Colonic mucosa (tissue), 4 donors: ENCODE data around the gene PRDM15. TPM values are rescaled to one million over a fixed set of nuclear protein-coding genes. Genes with fewer than 3 reads are reported as not detected.

Experiments used
- DNase-seq: peaks from one replicate; pipeline ENCODE4 v3.0.0-alpha.2; 2020
- H3K27ac ChIP-seq: fragments of 200-600 bp; one replicate; pipeline ENCODE4 v1.8.0; 2021
- H3K27me3 ChIP-seq: fragments of 200-600 bp; one replicate; pipeline ENCODE4 v1.8.0; 2021
- H3K36me3 ChIP-seq: fragments of 200-600 bp; one replicate; pipeline ENCODE4 v1.8.0; 2021
- H3K4me1 ChIP-seq: fragments of 200-600 bp; one replicate; pipeline ENCODE4 v1.8.0; 2021; ENCODE audit warnings: mild to moderate bottlenecking
- H3K4me3 ChIP-seq: fragments of 200-600 bp; one replicate; pipeline ENCODE4 v1.8.0; 2021
- H3K9ac ChIP-seq, 2 donors: one replicate each; pipeline ENCODE4 v1.7.0; 2013; ENCODE audit warnings: control low read depth in 2 of 2, low read depth in 2 of 2, low read length in 2 of 2
- H3K9me3 ChIP-seq: fragments of 200-600 bp; one replicate; pipeline ENCODE4 v1.8.0; 2021
- intact Hi-C: fragments of 100-400 bp; cut with DNase I; formaldehyde crosslinking; loops from one replicate; pipeline ENCODE4 v1.14.1; 2022
- total RNA-seq, 2 donors: library from RNA; stranded (reverse); fragmentation: NEBNext Ultra II Directional in 1 of 2; extraction: Animal tissue kit (Norgen Biotek cat#: 25700) in 1 of 2; gene quantifications; one replicate each; pipeline ENCODE4 v1.2.1, GENCODE V29; 2021
- TF ChIP-seq, protein P1 (sequence below): fragments of 200-600 bp; IDR thresholded peaks from one replicate; pipeline ENCODE4 v1.8.0; 2022; ENCODE audit warnings: antibody characterized with exemption, mild to moderate bottlenecking
- donor health status: healthy.
- donor health status: DM: no; HTN: no; CAD: no.
- donor health status: DM: no; HTN: no; CAD: no.

The PRDM15 gene
- total RNA-seq, 2 donors from 2014 or later: 3.2 to 6.3 TPM

DNA sequence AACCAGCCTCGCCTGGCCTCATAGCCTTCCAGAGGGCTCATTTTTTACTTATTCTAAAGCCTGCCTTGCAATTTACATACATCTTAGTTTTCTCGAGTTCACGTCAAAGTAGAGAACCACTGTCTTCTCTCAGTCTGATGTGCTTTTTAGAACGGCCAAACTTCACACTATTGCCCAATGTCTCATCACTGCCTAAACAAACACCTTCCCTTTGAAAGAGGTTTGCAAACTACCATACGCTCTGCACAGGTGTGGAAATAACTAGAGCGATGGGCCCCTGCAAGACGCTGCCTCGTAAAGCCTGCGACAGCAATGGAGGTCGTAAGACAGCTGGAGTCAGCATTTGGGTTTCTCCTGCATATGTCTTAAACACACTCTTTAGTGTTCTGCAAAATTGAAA, 22.6 kb downstream of the PRDM15 start:
- Histone ChIP-seq H3K4me3 (no peak overlapping the region), H3K4me1 (no peaks in the 10 kb centered on the region), H3K9me3 (no peaks in the 10 kb centered on the region), H3K36me3 (no peaks in the 10 kb centered on the region), H3K27ac (no peak overlapping the region), H3K27me3 (no peaks in the 10 kb centered on the region), H3K9ac (no peak overlapping the region)
- TF ChIP-seq, protein P1, sequence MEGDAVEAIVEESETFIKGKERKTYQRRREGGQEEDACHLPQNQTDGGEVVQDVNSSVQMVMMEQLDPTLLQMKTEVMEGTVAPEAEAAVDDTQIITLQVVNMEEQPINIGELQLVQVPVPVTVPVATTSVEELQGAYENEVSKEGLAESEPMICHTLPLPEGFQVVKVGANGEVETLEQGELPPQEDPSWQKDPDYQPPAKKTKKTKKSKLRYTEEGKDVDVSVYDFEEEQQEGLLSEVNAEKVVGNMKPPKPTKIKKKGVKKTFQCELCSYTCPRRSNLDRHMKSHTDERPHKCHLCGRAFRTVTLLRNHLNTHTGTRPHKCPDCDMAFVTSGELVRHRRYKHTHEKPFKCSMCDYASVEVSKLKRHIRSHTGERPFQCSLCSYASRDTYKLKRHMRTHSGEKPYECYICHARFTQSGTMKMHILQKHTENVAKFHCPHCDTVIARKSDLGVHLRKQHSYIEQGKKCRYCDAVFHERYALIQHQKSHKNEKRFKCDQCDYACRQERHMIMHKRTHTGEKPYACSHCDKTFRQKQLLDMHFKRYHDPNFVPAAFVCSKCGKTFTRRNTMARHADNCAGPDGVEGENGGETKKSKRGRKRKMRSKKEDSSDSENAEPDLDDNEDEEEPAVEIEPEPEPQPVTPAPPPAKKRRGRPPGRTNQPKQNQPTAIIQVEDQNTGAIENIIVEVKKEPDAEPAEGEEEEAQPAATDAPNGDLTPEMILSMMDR: no peak
- no peak for DNase-seq
- intact Hi-C loops: no loop called here

DNA sequence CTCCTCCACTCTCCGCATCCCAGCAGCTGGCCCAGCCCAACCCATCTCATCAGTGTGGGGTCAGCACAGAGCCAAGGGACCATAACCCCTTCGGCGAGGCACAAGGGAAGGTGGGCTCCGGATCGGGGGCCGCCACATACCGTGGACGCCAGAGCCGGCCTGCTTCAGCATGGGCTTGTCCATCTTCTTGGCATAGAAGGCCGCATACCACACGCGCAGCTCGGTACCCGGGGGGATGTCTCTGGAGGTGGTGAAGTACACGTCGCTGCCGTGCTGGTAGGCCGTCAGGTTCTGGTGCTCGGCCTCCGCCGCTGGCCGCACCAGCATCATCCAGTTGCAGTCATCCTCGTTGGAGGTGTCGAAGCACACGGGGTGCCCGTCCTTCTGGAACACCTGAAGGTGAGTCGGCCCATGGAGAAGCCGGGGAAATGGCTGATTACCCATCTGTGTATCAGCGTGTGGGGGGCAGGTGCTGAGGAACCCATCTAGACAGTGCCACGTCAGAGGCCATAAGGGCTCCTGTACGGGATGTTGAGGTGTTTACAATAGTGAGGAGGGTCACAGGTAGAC, 24.6 kb downstream of the PRDM15 start:
- H3K9ac ChIP-seq: no peak overlapping the region
- no peak overlapping the region for H3K27ac ChIP-seq
- no peaks in the 10 kb centered on the region for H3K27me3 ChIP-seq
- no peak overlapping the region for H3K4me3 ChIP-seq
- TF ChIP-seq, protein P1: no peak
- H3K36me3 ChIP-seq: no peaks in the 10 kb centered on the region
- no peak for DNase-seq
- no peaks in the 10 kb centered on the region for H3K9me3 ChIP-seq
- intact Hi-C loops: no loop called here
- no peaks in the 10 kb centered on the region for H3K4me1 ChIP-seq

DNA sequence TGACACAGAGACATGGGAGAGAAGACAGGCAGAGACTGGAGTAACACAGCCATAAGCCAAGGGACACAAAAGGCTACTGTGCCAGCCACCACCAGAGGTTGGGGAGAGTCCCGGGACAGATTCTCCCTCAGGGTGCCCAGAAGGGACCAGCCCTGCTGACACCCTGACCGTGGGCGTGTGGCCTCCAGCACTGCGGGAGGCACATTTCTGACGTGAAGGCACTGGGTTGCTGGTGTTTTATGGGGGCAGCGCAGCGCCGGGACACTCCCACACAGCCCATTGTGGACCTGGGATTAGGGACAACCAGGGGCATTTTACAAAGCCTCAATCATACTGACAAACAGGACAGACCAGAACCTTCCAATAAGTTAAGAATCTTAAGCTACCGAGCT, 26.2 kb downstream of the PRDM15 start:
- Histone ChIP-seq H3K27me3 (no peaks in the 10 kb centered on the region), H3K27ac (no peak overlapping the region), H3K4me3 (no peak overlapping the region), H3K9me3 (no peaks in the 10 kb centered on the region), H3K9ac (no peak overlapping the region), H3K4me1 (no peaks in the 10 kb centered on the region), H3K36me3 (no peaks in the 10 kb centered on the region)
- DNase-seq: no peak
- TF ChIP-seq, protein P1: no peak
- intact Hi-C loops: no loop called here

DNA sequence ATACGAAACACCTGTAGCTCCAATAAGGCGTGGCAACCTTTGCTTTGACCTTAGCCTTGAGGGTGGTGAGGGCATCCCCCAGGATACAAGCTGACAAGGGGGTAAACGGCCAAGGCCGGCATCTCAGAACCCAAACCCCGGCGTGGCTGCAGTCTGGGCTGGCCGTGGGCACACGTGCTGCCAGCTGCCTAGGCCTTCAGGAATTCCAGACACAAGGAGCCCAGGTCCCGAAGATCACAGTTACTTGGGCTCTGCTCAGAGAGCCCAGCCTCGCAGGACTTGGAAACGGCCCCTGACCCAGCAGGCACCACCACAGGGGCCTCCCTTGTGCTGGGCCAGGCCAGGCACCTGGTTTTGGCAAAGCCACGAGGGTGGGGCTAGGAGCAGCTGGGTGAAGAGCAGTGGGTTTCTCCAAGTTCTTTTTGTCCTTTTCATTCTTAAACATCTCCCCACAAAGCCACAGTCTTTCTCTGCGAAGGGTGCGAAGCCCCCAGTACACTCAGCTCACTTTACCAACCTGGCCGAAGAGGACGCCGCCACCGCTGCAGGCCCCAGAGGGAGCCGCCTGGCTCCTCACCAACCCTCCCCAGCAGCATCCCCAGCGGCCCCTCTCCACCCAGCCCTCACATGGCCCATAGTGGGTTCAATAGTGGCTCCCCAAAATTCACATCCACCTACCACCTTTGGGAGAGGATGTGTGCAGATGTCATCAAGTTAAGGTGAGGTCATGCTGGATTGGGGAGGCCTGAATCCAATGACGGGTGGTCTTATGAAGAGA, 26.8 kb downstream of the PRDM15 start:
- no peak overlapping the region for H3K27ac ChIP-seq
- H3K9me3 ChIP-seq: no peaks in the 10 kb centered on the region
- H3K36me3 ChIP-seq: no peaks in the 10 kb centered on the region
- no peak overlapping the region for H3K4me3 ChIP-seq
- TF ChIP-seq, protein P1: no peak
- no peak overlapping the region for H3K9ac ChIP-seq
- no peaks in the 10 kb centered on the region for H3K4me1 ChIP-seq
- intact Hi-C loops: no loop called here
- no peaks in the 10 kb centered on the region for H3K27me3 ChIP-seq
- no peak for DNase-seq

DNA sequence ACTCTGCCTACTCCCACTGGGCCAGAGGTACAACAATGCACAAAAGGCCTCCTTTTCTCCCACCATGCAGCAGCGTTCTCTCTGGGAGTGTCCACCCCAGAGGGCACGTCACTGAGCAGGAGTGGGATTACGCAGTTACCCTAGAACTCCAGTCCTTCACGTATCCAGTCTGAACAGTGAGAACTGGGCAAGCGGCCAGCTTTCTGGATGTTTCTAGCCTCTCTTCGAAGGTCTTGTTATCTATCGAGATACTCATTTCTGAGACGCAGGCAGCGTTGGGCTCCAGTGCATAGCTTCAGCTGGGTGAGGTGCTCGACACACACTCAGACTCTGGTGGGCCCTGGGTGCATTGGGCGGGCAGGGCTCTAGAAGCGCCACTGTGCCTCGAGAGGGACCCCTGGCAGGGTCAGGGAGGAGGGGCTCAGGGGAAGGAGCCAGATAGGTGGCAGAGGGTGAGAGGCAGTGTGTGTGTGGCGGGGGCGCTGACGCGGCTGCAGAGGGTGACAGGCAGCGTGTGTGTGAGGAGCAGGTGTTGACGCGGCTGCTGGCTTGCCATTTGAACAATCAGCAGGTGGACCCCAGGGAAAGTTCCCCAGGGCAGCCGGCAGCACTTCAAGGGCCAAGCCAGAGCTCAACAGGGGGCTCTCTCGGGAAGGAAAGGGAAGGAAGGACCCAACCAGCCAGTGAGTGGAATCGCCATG, 27.9 kb downstream of the PRDM15 start:
- Histone ChIP-seq H3K4me3 (no peak overlapping the region), H3K27me3 (no peaks in the 10 kb centered on the region), H3K27ac (no peak overlapping the region), H3K9ac (no peak overlapping the region), H3K4me1 (no peaks in the 10 kb centered on the region), H3K9me3 (no peaks in the 10 kb centered on the region), H3K36me3 (no peaks in the 10 kb centered on the region)
- intact Hi-C loops: no loop called here
- no peak for DNase-seq
- TF ChIP-seq, protein P1: no peak
